HL-60 (cell line): ENCODE data around the gene PIK3CB.

Experiments
- DNase-seq, 2 experiments: peaks; one replicate each; pipeline ENCODE4 v3.0.0-alpha.2; 2010 to 2020; ENCODE audit warnings: low read depth in 1 of 2, low spot score in 1 of 2
- H3K27ac ChIP-seq: fragments of 250-450 bp; sonication (Bioruptor Pico); replicated peaks from 2 replicates; pipeline ENCODE4 v1.5.1; 2020; ENCODE audit warnings: mild to moderate bottlenecking, moderate library complexity
- H3K27me3 ChIP-seq: fragments of 250-450 bp; sonication (Bioruptor Pico); 2 replicates; pipeline ENCODE4 v1.5.1; 2021; ENCODE audit warnings: mild to moderate bottlenecking, moderate library complexity; ENCODE audit not compliant: insufficient read depth, poor library complexity, severe bottlenecking
- H3K4me3 ChIP-seq: replicated peaks from 2 replicates; pipeline ENCODE4 v1.5.1; 2011; ENCODE audit warnings: mild to moderate bottlenecking, control low read depth, low read length; ENCODE audit not compliant: insufficient read depth
- GABPA ChIP-seq: IDR thresholded peaks from 2 replicates; pipeline ENCODE4 v1.6.1; 2012; ENCODE audit warnings: low read depth
- POLR2AphosphoS5 ChIP-seq: IDR thresholded peaks from 2 replicates; pipeline ENCODE4 v1.6.1; 2012; ENCODE audit warnings: low read depth
- SPI1 ChIP-seq: IDR thresholded peaks from 2 replicates; pipeline ENCODE4 v1.6.1; 2012; ENCODE audit warnings: low read depth, mild to moderate bottlenecking, borderline replicate concordance
- TF ChIP-seq, protein P1 (sequence below): IDR thresholded peaks from one replicate; pipeline ENCODE4 v1.5.1; 2011; ENCODE audit warnings: low read length, control low read depth, inconsistent platforms; ENCODE audit not compliant: insufficient read depth
- TF ChIP-seq, protein P2 (sequence below): IDR thresholded peaks from 2 replicates; pipeline ENCODE4 v1.6.1; 2012; ENCODE audit warnings: low read depth; ENCODE audit not compliant: insufficient replicate concordance

Gene PIK3CB

GRCh38 chr3:138801792-138802191 lies 32.9 kb downstream of the PIK3CB start:
- no peaks in the 10 kb centered on the region for H3K27me3 ChIP-seq
- H3K4me3 ChIP-seq, result no peak overlapping the region
- no peak overlapping the region for H3K27ac ChIP-seq
- TF ChIP-seq, protein P1, sequence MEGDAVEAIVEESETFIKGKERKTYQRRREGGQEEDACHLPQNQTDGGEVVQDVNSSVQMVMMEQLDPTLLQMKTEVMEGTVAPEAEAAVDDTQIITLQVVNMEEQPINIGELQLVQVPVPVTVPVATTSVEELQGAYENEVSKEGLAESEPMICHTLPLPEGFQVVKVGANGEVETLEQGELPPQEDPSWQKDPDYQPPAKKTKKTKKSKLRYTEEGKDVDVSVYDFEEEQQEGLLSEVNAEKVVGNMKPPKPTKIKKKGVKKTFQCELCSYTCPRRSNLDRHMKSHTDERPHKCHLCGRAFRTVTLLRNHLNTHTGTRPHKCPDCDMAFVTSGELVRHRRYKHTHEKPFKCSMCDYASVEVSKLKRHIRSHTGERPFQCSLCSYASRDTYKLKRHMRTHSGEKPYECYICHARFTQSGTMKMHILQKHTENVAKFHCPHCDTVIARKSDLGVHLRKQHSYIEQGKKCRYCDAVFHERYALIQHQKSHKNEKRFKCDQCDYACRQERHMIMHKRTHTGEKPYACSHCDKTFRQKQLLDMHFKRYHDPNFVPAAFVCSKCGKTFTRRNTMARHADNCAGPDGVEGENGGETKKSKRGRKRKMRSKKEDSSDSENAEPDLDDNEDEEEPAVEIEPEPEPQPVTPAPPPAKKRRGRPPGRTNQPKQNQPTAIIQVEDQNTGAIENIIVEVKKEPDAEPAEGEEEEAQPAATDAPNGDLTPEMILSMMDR, result no peak
- no peak for TF ChIP-seq POLR2AphosphoS5
- TF ChIP-seq, protein P2, sequence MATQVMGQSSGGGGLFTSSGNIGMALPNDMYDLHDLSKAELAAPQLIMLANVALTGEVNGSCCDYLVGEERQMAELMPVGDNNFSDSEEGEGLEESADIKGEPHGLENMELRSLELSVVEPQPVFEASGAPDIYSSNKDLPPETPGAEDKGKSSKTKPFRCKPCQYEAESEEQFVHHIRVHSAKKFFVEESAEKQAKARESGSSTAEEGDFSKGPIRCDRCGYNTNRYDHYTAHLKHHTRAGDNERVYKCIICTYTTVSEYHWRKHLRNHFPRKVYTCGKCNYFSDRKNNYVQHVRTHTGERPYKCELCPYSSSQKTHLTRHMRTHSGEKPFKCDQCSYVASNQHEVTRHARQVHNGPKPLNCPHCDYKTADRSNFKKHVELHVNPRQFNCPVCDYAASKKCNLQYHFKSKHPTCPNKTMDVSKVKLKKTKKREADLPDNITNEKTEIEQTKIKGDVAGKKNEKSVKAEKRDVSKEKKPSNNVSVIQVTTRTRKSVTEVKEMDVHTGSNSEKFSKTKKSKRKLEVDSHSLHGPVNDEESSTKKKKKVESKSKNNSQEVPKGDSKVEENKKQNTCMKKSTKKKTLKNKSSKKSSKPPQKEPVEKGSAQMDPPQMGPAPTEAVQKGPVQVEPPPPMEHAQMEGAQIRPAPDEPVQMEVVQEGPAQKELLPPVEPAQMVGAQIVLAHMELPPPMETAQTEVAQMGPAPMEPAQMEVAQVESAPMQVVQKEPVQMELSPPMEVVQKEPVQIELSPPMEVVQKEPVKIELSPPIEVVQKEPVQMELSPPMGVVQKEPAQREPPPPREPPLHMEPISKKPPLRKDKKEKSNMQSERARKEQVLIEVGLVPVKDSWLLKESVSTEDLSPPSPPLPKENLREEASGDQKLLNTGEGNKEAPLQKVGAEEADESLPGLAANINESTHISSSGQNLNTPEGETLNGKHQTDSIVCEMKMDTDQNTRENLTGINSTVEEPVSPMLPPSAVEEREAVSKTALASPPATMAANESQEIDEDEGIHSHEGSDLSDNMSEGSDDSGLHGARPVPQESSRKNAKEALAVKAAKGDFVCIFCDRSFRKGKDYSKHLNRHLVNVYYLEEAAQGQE, result no peak
- no peak for TF ChIP-seq GABPA
- no peak for TF ChIP-seq SPI1
- DNase-seq, result no peak

GRCh38 chr3:138800248-138800647 lies 34.5 kb downstream of the PIK3CB start:
- H3K4me3 ChIP-seq, result no peak overlapping the region
- no peaks in the 10 kb centered on the region for H3K27me3 ChIP-seq
- no peak for DNase-seq
- TF ChIP-seq, protein P2, result no peak
- no peak for TF ChIP-seq POLR2AphosphoS5
- TF ChIP-seq GABPA, result no peak
- TF ChIP-seq, protein P1, result no peak
- no peak for TF ChIP-seq SPI1
- no peak overlapping the region for H3K27ac ChIP-seq

DNA sequence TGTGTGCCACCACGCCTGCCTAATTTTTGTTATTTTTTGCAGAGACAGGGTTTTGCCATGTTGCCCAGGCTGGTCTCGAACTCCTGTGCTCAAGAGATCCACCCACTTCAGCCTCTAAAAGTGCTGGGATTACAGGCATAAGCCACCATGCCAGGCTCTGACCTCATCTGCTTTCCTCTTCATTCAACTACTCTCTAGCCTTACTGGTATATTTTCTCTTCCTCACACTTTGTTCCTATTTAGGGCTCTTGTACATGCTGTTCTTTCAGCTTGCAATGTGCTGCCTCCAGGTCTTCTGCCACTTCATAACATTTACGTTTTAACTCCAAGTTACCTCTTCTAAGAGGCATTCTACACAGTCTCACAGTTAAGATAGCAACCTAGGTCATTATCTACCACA lies 34.9 kb downstream of the PIK3CB start:
- no peaks in the 10 kb centered on the region for H3K27me3 ChIP-seq
- no peak overlapping the region for H3K4me3 ChIP-seq
- DNase-seq, result no peak
- H3K27ac ChIP-seq, result no peak overlapping the region
- TF ChIP-seq, protein P1, result no peak
- TF ChIP-seq POLR2AphosphoS5, result no peak
- TF ChIP-seq, protein P2, result no peak
- no peak for TF ChIP-seq GABPA
- TF ChIP-seq SPI1, result no peak
